ACHN (cell line): ENCODE data around the gene HPDL.
"Not testable (repeated sequence)": the region's sequence is repeated elsewhere in the genome, so short reads cannot be mapped to it uniquely, and the experiment has no call there.

ENCODE experiments used
- DNase-seq: peaks from one replicate; pipeline ENCODE4 v3.0.0-alpha.2; 2015
- in situ Hi-C: cut with HindIII; loops from 2 replicates; pipeline ENCODE4 v1.10.0; 2017; ENCODE audit warnings: low sequenced_read_pairs, low pct_ligation_motif_present, low pct_unique_long_range_greater_than_20kb

HPDL gene

GRCh38 chr1:45326627-45327623 lies at the start of gene HPDL:
Gene HPDL (plus strand): TSS chr1:45326895. CDS start chr1:45327149, 254 bp downstream.
- in situ Hi-C loops: no loop called here
- DNase-seq: peak; percentile 33

- in situ Hi-C loops: no loop called here
- DNase-seq: no peak
Measured at GRCh38 chr1:45282351-45282750, 44.3 kb upstream of the HPDL start.

GRCh38 chr1:45284858-45285257 lies 41.8 kb upstream of the HPDL start:
- in situ Hi-C loops, DNase-seq: not testable (repeated sequence)

GRCh38 chr1:45286521-45286920 lies 40.2 kb upstream of the HPDL start:
- DNase-seq, in situ Hi-C loops: not testable (repeated sequence)

- in situ Hi-C loops: not testable (repeated sequence)
Measured at GRCh38 chr1:45291002-45291401, 35.7 kb upstream of the HPDL start.

GRCh38 chr1:45291716-45292115 lies 35.0 kb upstream of the HPDL start:
- in situ Hi-C loops: no loop called here

More at GRCh38 chr1:45291002-45291401, 35.7 kb upstream of the HPDL start:
- DNase-seq: not testable (repeated sequence)

GRCh38 chr1:45297666-45298356 lies 28.9 kb upstream of the HPDL start:
- in situ Hi-C loops: no loop called here
- no peak for DNase-seq

More at GRCh38 chr1:45291716-45292115, 35.0 kb upstream of the HPDL start:
- no peak for DNase-seq

- no peak for DNase-seq
- in situ Hi-C loops: no loop called here
Measured at GRCh38 chr1:45299296-45299695, 27.4 kb upstream of the HPDL start.

GRCh38 chr1:45299981-45300668 lies 26.6 kb upstream of the HPDL start:
- peak; percentile 54 for DNase-seq
- in situ Hi-C loops: no loop called here

GRCh38 chr1:45300669-45300997 lies 26.1 kb upstream of the HPDL start:
- DNase-seq: no peak
- in situ Hi-C loops: no loop called here

GRCh38 chr1:45302505-45303150 lies 24.1 kb upstream of the HPDL start:
- no peak for DNase-seq
- in situ Hi-C loops: no loop called here

GRCh38 chr1:45303520-45304310 lies 23.0 kb upstream of the HPDL start:
- DNase-seq: peak; percentile 95
- in situ Hi-C loops: no loop called here

- in situ Hi-C loops: no loop called here
- no peak for DNase-seq
Measured at GRCh38 chr1:45304311-45305081, 22.2 kb upstream of the HPDL start.

- in situ Hi-C loops: no loop called here
- DNase-seq: no peak
Measured at GRCh38 chr1:45305231-45305630, 21.5 kb upstream of the HPDL start.

GRCh38 chr1:45306319-45306718 lies 20.4 kb upstream of the HPDL start:
- DNase-seq: no peak
- in situ Hi-C loops: no loop called here

- DNase-seq: no peak
- in situ Hi-C loops: no loop called here
Measured at GRCh38 chr1:45306905-45307304, 19.8 kb upstream of the HPDL start.

GRCh38 chr1:45314266-45314665 lies 12.4 kb upstream of the HPDL start:
- in situ Hi-C loops: no loop called here
- DNase-seq: no peak
